Right atrium auricular region (tissue), 2 donors: ENCODE results near the gene SLC2A10. TPM values are rescaled to one million over a fixed set of nuclear protein-coding genes. Genes with fewer than 3 reads are reported as not detected.
A peak's percentile ranks its signal among the peaks of the same experiment; 100 is the strongest.

Experiments used
- DNase-seq: peaks from one replicate; pipeline ENCODE4 v3.0.0-alpha.2; 2019; ENCODE audit warnings: low spot score
- H3K27ac ChIP-seq, 2 donors: fragments of 200-600 bp; sonication (generic); 1 replicate in 1 of 2; 2 replicates in 1 of 2; pipeline ENCODE4 v1.5.1; 2016 to 2019
- H3K27me3 ChIP-seq, 2 donors: fragments of 200-600 bp; sonication (generic); one replicate each; pipeline versions ENCODE4 v1.5.1 to v1.6.0; 2017 to 2019
- H3K36me3 ChIP-seq: fragments of 200-600 bp; sonication (generic); one replicate; pipeline ENCODE4 v1.5.1; 2016
- H3K4me1 ChIP-seq, 2 donors: fragments of 200-600 bp; sonication (generic); one replicate each; pipeline versions ENCODE4 v1.5.1 to v1.6.0; 2017 to 2019
- H3K4me3 ChIP-seq, 2 donors: fragments of 200-600 bp; sonication (generic); 1 replicate in 1 of 2; 2 replicates in 1 of 2; pipeline ENCODE4 v1.5.1; 2017 to 2019; ENCODE audit warnings: mild to moderate bottlenecking in 1 of 2, moderate library complexity in 1 of 2
- H3K9me3 ChIP-seq, 2 donors: fragments of 200-600 bp; sonication (generic); one replicate each; pipeline ENCODE4 v1.5.1; 2019
- total RNA-seq, 2 donors: library from RNA; depleted of rRNA; stranded (reverse); fragments of >200 nt; gene quantifications; one replicate each; pipeline ENCODE4 v1.1.0, GENCODE V29; 2016
- TF ChIP-seq, protein P1 (sequence below), 2 donors: fragments of 200-600 bp; sonication (generic); IDR thresholded peaks; one replicate each; pipeline ENCODE4 v1.5.1; 2019; ENCODE audit warnings: antibody characterized with exemption in 2 of 2

Gene SLC2A10
- total RNA-seq, 2 donors from 2014 or later = 5.6 to 6.4 TPM

DNA sequence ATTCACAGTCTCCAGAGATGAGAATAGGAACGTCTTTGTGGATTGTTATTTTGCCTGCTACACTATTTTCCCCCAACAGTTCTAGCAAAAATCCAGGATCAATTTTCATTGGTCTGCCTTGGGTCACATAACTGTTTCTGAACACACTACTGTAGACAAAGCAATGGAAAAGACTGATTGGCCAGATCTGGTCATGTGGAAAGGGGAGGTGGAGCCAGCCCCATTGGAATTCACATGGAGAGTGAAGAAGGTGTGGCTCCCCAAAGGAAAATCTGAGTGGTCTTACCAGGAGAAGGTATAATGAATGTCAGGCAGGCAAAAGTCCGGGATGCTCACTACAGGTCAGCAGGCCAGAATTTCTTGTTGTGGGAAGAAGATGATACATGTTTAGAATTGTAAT is 10.7 kb upstream of the SLC2A10 start:
- H3K4me3 ChIP-seq = no peak overlapping the region
- H3K4me1 ChIP-seq = peaks cover 0 to 10% of the 10 kb centered on the region in 2 donors
- TF ChIP-seq, protein P1, sequence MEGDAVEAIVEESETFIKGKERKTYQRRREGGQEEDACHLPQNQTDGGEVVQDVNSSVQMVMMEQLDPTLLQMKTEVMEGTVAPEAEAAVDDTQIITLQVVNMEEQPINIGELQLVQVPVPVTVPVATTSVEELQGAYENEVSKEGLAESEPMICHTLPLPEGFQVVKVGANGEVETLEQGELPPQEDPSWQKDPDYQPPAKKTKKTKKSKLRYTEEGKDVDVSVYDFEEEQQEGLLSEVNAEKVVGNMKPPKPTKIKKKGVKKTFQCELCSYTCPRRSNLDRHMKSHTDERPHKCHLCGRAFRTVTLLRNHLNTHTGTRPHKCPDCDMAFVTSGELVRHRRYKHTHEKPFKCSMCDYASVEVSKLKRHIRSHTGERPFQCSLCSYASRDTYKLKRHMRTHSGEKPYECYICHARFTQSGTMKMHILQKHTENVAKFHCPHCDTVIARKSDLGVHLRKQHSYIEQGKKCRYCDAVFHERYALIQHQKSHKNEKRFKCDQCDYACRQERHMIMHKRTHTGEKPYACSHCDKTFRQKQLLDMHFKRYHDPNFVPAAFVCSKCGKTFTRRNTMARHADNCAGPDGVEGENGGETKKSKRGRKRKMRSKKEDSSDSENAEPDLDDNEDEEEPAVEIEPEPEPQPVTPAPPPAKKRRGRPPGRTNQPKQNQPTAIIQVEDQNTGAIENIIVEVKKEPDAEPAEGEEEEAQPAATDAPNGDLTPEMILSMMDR (IDR thresholded peaks at IDR 0.05) = no peak
- no peak overlapping the region for H3K27ac ChIP-seq
- no peaks in the 10 kb centered on the region for H3K36me3 ChIP-seq
- no peak for DNase-seq
- H3K27me3 ChIP-seq = no peaks in the 10 kb centered on the region
- peaks cover 0 to 5% of the 10 kb centered on the region in 2 donors for H3K9me3 ChIP-seq

DNA sequence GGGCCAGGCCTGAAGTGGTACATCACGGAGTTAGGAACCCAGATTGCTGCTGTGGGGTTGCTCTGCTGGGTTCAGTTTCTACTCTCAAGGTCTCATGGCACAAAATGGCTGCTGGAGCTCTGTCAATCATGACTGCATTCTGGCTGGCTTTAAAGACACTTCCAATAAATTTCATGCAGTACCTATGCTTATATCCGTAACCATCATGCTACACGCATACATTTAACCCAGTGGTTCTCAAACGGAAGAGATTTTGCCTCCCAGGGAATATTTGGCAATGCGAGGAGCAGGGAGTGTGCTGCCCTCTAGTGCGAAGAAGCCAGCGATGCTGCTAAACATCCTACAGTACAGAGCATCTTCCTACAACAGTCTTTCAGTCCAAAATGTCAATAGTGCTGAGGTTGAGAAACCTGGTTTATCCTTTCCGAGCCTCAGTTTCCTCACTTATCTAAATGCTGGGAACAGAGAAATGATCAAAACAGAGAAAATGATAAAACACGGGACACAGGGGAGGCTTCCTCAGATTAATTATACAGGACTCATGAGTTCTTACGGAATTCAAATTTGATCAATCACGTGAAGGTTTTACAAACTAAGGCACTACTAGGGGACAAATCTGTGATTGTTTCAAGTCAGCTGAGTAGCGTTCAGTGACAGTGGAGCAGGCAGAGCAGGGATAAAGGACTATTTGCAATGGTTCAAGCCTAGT is 9.6 kb upstream of the SLC2A10 start:
- Histone ChIP-seq H3K4me3 (no peak overlapping the region), H3K4me1 (peaks cover 0 to 6% of the 10 kb centered on the region in 2 donors), H3K27me3 (no peaks in the 10 kb centered on the region), H3K27ac (no peak overlapping the region), H3K36me3 (no peaks in the 10 kb centered on the region), H3K9me3 (peaks cover 0 to 5% of the 10 kb centered on the region in 2 donors)
- TF ChIP-seq, protein P1 (IDR thresholded peaks at IDR 0.05) = peak in 1 of 2 donors; percentile 46
- no peak for DNase-seq

DNA sequence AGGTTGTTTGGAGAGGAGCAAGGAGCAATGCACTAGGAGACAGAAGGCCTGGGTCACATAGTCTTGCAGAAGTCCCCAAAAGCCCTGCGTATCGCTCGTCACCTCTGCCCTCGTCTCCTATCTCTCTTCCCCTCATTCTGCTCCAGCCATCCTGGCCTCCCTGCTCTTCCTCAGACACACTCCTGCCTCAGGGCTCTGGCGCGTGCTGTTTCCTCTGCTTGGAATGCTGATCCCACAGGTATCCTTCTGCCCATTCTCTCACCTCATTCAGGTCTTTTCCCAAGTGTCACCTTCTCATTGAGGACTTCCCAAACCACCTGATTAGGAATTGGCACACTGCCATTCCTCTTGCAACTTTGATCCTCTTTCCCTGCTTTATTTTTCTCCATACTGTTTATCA is 9.0 kb upstream of the SLC2A10 start:
- no peak for DNase-seq

DNA sequence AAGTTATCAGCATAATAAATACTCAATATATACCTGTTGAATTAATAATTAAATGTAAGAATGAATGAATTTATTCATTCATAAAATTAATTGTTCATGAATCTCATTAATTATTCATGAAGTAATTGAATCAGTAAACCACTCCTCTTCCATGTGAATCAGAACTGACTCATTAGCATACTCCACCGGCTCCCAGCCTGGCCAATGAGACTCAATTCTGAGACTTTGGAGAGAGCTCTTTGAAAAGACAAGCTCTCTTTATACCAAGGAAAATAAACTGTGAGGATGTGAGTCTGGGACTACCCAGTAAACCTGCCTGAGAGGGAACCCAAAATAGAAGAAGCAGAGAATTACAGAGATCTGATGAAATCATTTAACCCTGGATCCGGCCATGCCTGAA is 8.4 kb upstream of the SLC2A10 start:
- Histone ChIP-seq H3K4me1 (peaks cover 0 to 1% of the 10 kb centered on the region in 2 donors), H3K36me3 (no peaks in the 10 kb centered on the region), H3K9me3 (peaks cover 0 to 5% of the 10 kb centered on the region in 2 donors), H3K4me3 (no peak overlapping the region), H3K27ac (no peak overlapping the region), H3K27me3 (no peaks in the 10 kb centered on the region)
- no peak for DNase-seq
- TF ChIP-seq, protein P1 (IDR thresholded peaks at IDR 0.05) = no peak

More for the DNA sequence above, 9.0 kb upstream of the SLC2A10 start:
- TF ChIP-seq, protein P1 (IDR thresholded peaks at IDR 0.05) = no peak
- Histone ChIP-seq H3K27ac (no peak overlapping the region), H3K4me3 (no peak overlapping the region), H3K4me1 (peaks cover 0 to 6% of the 10 kb centered on the region in 2 donors), H3K9me3 (peaks cover 0 to 5% of the 10 kb centered on the region in 2 donors), H3K36me3 (no peaks in the 10 kb centered on the region), H3K27me3 (no peaks in the 10 kb centered on the region)

DNA sequence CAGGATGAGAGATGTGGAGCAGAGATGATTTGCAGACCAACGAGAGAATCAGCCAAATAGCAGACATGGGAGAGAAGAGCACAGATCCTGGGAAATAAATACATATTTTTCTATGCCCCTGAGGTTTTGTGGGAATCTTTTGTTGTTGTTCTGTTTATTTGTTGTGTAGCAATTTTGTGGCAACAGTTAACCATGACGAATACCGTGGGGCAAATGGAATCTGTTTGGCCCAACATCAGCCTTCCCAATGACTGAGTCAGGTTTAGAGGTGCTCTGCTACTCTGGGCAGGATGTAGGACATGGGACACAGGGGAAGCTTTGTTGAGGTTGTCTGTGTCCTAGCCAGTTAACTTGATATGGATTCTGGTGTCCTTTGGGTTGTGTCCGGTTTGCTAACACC is 7.9 kb upstream of the SLC2A10 start:
- no peaks in the 10 kb centered on the region for H3K36me3 ChIP-seq
- no peak overlapping the region for H3K27ac ChIP-seq
- no peaks in the 10 kb centered on the region for H3K4me1 ChIP-seq
- peaks cover 0 to 9% of the 10 kb centered on the region in 2 donors for H3K9me3 ChIP-seq
- TF ChIP-seq, protein P1 (IDR thresholded peaks at IDR 0.05) = no peak
- no peak for DNase-seq
- H3K4me3 ChIP-seq = no peak overlapping the region
- H3K27me3 ChIP-seq = no peaks in the 10 kb centered on the region

DNA sequence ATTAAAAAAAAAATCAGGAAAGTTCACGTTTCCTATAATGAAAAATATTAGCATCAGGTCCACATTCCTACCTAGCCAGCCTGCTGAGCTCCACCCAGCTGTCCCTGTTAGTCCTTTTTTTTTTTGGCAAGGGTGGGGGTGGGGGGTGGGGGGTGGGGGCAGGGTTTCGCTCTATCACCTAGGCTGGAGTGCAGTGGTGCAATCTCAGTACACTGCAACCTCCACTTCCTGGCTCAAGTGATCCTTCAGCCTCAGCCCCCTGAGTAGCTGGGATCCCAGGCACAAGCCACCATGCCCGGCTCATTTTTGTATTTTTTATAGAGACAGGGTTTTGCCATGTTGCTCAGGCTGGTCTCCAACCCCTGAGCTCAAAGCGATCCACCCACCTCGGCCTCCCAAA is 7.5 kb upstream of the SLC2A10 start:
- TF ChIP-seq, protein P1 (IDR thresholded peaks at IDR 0.05) = no peak
- DNase-seq = no peak
- Histone ChIP-seq H3K36me3 (no peaks in the 10 kb centered on the region), H3K4me1 (no peaks in the 10 kb centered on the region), H3K9me3 (peaks cover 0 to 9% of the 10 kb centered on the region in 2 donors), H3K27me3 (no peaks in the 10 kb centered on the region), H3K4me3 (no peak overlapping the region), H3K27ac (no peak overlapping the region)
